ENCODE measurements around the gene STS.

STS gene

DNA sequence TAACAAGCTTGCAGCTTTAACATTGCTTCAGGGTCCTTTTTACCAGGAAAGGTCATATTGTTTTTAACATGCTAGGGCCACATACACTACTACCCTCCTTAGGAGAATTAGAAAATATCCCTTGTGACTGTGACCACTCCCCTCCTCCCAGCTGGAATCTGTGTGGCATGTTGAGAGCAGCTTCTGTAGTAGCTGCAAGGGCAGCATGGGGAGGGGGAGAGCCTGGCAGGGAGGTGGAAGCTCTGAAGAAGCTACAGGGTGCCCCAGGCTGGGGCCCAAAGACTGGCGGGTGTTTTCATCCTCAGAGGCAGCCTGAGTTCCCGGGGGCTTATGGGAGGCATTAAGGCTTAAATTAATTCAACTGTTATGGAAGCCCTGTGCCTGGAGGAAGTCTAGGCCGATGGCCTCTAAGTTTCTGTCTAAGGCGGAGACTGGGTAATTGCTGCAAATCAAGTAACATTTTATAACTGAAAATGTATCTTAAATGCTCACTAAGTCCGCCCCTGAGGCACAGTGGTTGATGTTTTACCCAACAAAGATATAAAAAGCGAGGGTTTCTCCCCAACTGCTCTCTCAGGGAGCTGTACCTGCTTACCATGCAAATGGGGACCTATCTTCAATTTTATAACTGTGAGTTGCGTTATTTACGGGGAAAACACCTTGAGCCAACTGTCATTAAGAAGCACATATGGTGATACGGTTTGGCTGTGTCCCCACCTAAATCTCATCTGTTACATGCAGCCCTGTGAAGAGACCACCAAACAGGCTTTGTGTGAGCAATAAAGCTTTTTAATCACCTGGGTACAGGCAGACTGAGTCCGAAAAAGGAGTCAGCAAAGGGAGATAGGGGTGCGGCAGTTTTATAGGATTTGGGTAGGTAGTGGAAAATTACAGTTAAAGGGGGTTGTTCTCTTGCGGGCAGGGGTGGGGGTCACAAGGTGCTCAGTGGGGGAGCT is 37.4 kb upstream of the STS start:
- TF ChIP-seq, protein P1, sequence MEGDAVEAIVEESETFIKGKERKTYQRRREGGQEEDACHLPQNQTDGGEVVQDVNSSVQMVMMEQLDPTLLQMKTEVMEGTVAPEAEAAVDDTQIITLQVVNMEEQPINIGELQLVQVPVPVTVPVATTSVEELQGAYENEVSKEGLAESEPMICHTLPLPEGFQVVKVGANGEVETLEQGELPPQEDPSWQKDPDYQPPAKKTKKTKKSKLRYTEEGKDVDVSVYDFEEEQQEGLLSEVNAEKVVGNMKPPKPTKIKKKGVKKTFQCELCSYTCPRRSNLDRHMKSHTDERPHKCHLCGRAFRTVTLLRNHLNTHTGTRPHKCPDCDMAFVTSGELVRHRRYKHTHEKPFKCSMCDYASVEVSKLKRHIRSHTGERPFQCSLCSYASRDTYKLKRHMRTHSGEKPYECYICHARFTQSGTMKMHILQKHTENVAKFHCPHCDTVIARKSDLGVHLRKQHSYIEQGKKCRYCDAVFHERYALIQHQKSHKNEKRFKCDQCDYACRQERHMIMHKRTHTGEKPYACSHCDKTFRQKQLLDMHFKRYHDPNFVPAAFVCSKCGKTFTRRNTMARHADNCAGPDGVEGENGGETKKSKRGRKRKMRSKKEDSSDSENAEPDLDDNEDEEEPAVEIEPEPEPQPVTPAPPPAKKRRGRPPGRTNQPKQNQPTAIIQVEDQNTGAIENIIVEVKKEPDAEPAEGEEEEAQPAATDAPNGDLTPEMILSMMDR (IDR thresholded peaks at IDR 0.05; ENCODE audit: insufficient read depth, low read depth, low read length, missing control alignments) = no peak
- peak overlapping the region; percentile 37 for H3K4me3 ChIP-seq (ENCODE audit: low read depth, low read length)

DNA sequence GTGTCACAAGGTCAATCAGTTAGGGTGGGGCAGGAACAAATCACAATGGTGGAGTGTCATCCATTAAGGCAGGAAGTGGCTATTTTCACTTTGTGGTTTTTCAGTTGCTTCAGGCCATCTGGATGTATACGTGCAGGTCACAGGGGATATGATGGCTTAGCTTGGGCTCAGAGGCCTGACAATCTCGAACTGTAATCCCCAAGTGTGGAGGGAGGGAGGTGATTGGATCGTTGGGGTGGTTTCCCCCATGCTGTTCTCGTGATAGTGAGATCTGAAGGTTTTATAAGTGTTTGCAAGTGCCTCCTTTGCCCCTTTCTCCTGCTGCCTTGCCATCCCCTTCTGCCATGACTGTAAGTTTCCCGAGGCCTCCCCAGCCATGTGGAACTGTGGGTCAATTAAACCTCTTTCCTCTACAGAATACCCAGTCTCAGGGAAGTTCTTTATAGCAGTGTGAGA is 36.7 kb upstream of the STS start:
- H3K4me3 ChIP-seq (ENCODE audit: low read depth, low read length) = peak overlapping the region; percentile 42
- TF ChIP-seq, protein P1 (IDR thresholded peaks at IDR 0.05; ENCODE audit: insufficient read depth, low read depth, low read length, missing control alignments) = no peak
- peak; percentile 85 for DNase-seq (ENCODE audit: low read depth)

More for the DNA sequence above, 37.4 kb upstream of the STS start:
- peak; percentile 66 for DNase-seq (ENCODE audit: low read depth)

DNA sequence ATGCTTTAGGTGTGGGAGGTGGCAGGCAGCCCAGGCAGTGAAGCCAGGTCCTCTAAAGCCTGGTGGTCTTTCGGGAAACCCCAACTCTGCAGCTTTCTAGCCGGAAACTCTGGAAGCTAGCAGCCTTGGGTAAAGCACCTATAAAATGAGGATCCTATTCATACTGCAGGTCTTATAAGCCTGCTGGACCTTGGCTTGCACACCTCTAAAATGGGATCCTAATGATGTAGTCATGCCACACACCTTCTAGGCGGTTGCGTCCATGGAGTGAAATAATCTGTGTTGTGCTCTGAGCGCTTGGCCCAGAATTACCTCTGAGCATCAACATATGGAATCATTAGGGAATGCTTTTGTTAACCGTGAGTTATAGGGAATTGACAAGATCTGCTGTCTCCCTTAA is 36.0 kb upstream of the STS start:
- DNase-seq (ENCODE audit: low read depth) = no peak
- H3K4me3 ChIP-seq (ENCODE audit: low read depth, low read length) = peak overlapping the region; percentile 42
- TF ChIP-seq, protein P1 (IDR thresholded peaks at IDR 0.05; ENCODE audit: insufficient read depth, low read depth, low read length, missing control alignments) = no peak

DNA sequence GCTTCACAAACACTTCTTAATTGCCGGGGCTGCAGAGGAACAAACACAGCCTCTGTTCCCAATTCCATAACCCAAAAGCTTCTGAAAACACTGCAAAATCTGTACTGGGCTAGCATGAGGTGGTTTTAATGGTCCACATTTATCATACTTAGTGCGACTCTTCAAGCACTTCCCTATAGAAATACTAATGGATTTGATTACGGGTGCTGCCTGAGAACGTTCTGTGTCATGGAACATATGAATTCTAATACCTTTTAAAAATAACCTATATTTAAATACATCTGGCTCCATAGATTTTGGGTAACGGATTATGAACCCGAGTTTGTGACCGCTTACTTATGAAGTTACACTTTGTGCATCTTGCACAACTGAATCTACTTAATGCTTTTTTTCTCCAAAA is 35.4 kb upstream of the STS start:
- TF ChIP-seq, protein P1 (IDR thresholded peaks at IDR 0.05; ENCODE audit: insufficient read depth, low read depth, low read length, missing control alignments) = no peak
- no peak overlapping the region for H3K4me3 ChIP-seq (ENCODE audit: low read depth, low read length)
- no peak for DNase-seq (ENCODE audit: low read depth)

DNA sequence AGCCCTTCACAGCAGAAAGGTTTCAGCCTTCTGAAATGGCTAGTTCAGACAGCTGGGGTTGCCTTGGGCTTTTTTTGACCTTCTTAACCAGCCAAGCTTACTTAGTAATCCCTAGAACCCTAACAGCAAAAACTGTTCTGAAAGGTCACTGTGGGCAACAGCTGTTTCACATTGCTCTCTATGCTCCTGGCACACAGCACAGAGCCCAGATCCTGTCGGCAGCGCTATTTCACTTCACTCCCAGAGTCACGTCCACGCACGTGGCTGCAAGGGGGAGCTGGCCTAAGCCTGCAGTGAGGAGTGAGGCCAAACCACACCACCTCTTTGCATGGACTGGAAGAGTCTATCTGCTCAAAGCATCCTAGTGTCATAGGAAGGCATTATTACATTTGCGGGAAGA is 32.0 kb upstream of the STS start:
- TF ChIP-seq, protein P1 (IDR thresholded peaks at IDR 0.05; ENCODE audit: insufficient read depth, low read depth, low read length, missing control alignments) = no peak
- DNase-seq (ENCODE audit: low read depth) = peak; percentile 84
- H3K4me3 ChIP-seq (ENCODE audit: low read depth, low read length) = no peak overlapping the region

DNA sequence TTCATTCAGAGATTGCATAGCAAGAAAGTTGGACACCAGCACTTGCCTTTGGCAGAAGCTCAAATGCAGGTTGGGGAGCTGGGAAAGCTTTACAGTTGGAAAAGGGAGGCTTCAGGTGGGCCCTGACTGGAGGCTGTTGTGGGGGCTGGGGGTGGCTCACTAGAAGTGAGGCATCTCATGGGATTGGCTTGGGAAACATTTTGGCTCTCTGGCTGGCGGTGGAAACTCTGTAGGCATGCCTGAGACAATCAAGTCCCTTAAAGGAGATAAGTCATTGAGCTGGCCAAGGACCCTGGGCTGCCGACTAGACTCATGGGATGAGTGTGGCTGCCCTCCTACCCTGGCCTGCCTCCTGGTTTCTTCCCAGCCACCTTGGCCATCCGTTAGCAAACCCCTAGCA is 31.4 kb upstream of the STS start:
- no peak overlapping the region for H3K4me3 ChIP-seq (ENCODE audit: low read depth, low read length)
- no peak for DNase-seq (ENCODE audit: low read depth)
- TF ChIP-seq, protein P1 (IDR thresholded peaks at IDR 0.05; ENCODE audit: insufficient read depth, low read depth, low read length, missing control alignments) = no peak

Measured in GM12865 (cell line).